GM04504 (cell line): Measurements from ENCODE around the gene RRBP1.

Experiments
- DNase-seq: peaks from one replicate; pipeline ENCODE4 v3.0.0-alpha.2; 2012; ENCODE audit warnings: low read depth

The RRBP1 gene

GRCh38 chr20:17609811-17610377, 72.1 kb downstream of the RRBP1 start:
- DNase-seq, result no peak

DNA sequence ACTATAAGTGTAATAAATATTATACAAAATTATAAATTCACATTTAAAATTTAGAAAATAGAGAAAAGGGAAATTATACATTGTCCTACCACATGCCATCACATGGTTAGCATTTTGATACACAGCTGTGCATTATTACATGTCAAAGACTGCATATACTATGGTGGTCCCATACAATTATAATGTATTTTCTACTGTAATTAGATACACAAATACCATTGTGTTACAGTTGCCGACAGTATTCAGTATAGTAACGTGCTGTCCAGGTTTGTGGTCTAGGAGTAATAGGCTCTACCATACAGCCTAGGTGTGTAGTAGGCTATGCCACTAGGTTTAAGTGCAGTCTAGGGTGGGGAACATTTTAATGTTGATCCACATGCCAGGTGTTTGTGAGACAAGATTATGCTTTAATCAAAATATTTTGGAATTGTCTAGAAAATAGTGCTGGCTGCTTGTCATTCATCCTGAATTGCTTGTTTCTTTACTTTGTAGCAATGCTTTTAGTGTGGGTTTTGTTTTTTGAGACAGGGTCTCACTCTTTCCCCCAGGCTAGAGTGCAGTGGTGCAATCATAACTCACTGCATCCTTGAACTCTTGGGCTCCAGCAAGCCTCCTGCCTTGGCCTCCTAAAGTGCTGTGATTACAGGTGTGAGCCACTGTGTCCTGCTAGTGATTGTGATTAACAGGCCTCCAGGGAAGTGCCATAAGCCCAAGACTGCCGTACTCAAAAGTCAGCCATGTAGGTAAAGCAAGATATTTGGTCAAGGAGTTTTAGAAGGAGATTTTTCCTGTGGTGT, 73.1 kb downstream of the RRBP1 start:
- DNase-seq, result no peak

DNA sequence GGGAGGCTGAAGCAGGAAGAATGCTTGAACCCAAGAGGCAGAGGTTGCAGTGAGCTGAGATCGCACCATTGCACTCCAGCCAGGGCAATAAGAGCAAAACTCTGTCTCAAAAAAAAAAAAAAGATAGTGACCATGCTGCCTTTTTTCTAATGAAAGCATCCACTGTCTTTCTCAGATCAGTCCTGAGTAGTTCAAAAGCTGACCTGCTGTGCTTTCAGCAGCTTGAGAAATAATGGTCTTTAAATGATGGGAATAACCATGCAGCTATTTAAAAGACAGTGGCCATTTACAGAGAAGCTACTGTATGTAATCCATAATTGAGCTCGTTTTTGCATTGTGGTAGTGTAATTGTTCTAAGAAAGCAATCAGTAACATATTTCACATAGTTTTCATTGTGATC, 76.0 kb downstream of the RRBP1 start:
- DNase-seq, result no peak

DNA sequence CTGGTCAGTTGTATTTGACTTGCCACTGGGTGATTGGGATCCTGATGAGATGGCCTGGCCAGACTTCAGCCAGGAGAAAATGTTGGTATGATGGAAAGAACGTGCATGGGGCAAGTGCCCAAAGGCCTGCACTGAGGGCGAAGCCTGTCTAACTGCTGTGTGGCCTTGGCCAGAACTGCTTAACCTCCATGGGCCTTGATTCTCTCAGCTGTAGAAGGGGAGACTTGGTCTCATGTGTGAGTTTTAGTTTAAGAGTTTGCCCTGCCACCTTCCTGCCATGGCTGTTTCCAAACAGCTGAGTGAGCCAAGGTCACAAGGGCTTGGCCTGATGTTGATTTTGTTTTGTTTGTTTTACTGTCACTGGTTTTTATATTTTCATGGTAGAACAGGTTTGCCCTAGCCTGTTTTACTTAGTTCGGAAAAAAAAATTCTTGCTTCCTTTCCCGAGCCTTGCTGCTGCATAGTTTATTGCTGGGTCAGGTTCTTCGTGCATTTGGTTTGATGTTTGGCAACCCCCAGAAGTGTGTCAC, 76.8 kb downstream of the RRBP1 start:
- no peak for DNase-seq

DNA sequence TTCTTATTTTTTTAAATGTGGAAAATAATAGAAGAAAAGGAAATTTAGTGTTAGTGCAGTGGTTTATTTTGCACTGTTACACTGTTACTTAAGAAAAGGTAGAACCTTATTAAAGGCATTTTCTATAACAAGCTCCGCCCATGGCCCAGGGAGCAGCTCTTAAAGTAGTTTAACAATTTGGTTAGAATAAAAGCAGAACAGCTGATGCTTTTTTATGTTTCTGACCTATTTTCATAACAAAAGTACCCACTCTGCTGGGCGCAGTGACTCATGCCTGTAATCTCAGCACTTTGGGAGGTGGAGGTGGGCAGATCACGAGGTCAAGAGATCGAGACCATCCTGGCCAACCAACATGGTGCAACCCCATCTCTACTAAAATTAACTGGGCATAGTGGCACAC, 79.5 kb downstream of the RRBP1 start:
- no peak for DNase-seq

- DNase-seq, result no peak
Observed at GRCh38 chr20:17601957-17602356, 80.1 kb downstream of the RRBP1 start.

- no peak for DNase-seq
Observed at GRCh38 chr20:17598013-17598550, 84.0 kb downstream of the RRBP1 start.

GRCh38 chr20:17595856-17596255, 86.2 kb downstream of the RRBP1 start:
- no peak for DNase-seq

DNA sequence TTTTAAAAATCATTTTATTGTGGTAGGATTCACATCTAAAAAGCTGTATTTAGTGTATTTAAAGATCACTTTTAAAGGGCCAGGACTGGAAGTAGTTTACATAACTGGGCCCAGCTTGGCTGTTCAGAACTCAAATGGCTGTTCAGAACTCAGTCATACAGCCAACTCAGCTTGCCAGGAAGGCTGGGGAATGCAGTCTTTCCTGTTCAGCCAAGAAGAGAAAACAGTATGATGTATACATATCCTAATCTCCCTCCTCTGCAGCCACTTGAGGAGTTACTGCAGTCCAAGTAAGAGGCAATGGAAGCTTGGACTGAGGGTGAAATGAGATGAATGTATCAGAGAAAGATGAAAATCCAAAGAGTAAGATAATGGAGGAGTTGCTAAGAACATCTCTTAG, 87.6 kb downstream of the RRBP1 start:
- no peak for DNase-seq

- no peak for DNase-seq
Observed at GRCh38 chr20:17593902-17594301, 88.1 kb downstream of the RRBP1 start.

GRCh38 chr20:17590245-17590644, 91.8 kb downstream of the RRBP1 start:
- no peak for DNase-seq

DNA sequence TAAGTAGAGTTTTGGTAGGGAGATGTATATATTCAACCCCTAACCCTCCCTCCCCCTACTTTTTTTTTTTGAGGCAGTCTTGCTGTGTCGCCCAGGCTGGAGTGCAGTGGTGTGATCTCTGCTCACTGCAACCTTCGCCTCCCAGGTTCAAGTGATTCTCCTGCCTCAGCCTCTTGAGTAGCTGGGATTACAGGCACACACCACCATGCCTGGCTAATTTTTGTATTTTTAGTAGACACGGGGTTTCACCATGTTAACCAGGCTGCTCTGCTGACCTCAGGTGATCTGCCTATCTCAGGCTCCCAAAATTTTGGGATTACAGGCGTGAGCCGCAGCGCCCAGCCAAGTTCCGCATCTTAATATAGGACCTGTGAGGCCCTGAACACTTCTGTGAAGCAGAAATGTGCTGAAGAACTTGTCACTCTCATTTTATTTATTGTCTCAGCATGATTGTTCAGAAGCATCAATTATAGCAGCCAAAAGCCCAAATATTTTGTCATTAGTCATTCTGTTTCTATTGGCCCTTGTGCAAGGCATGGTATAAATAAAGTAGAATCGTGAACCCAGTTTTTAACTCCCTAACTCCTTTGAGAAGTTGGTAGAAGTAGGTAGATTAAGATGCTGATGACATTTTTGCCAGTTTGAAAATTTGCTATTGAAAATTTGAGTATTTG, 92.7 kb downstream of the RRBP1 start:
- DNase-seq, result no peak

DNA sequence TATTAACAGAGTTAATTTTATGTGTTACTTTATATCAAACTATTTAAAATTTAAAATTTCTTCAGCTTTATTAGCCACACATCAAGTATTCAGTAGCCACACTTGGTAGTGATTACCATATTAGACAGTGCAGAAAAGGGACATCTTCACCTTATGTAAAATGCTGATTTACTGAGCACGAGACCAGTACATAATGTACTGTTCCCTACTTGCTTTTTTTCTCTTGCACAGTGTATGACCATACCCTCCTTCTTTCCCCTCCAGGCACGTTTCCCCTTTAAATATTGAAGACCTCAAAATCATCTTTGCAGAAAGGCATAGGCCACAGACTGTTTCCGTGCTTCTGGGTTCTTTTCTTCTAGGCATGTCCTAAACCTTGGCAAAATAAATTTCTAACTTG, 94.2 kb downstream of the RRBP1 start:
- DNase-seq, result no peak

DNA sequence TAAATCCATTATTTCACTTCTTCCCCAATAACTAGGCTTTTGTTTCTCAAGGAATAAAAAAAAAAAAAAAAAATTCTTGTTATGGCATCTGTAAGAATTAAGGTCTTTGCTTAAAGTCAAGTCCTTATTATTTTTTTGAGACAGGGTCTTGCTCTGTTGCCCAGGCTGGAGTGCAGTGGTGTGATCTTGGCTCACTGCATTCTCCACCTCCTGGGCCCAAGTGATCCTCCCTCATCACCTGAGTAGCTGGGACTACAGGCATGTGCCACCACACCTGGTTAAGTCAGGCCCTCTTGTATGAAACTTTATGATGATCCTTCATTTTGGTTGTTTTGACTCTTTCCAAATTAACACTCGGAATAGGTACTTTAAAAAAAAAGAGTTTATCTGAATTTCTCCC, 94.9 kb downstream of the RRBP1 start:
- DNase-seq, result no peak

DNA sequence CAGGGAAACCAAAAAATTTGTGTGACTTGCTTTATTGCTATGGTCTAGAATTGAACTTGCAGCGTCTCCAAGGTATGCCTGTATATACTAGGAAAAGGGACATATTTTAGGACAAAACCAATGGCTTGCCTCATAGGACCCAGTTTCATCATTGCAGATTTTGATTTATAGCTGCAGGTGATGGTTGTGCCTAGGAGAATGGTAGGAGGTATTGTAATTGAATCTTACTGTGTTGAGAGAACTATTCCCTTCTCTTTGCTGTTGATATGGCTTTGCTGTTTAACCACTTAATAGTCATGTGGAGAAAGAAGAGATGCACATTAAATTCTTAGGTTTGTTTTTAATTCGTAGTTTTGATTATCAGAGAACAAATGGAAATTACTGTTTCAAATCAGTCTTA, 95.8 kb downstream of the RRBP1 start:
- DNase-seq, result no peak

DNA sequence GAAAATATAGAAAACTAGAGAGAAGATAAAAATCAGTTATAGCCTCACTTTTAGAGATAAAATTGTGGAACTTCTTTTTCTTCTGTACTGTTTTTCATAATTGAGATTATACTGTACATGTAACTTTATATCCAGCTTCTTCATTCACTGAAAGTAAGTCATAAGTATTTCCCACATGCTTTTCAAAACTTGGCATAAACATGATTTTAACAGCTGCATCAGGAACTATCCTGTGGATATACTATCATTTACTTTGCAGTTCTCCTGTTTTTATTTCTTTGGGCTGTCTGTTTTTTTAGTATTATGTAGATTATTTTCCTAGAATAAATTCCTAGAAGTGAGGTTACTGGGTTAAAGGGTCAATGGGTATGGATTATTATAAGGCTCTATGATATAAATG, 97.4 kb downstream of the RRBP1 start:
- no peak for DNase-seq

- DNase-seq, result no peak
Observed at GRCh38 chr20:17583126-17583525, 98.9 kb downstream of the RRBP1 start.

DNA sequence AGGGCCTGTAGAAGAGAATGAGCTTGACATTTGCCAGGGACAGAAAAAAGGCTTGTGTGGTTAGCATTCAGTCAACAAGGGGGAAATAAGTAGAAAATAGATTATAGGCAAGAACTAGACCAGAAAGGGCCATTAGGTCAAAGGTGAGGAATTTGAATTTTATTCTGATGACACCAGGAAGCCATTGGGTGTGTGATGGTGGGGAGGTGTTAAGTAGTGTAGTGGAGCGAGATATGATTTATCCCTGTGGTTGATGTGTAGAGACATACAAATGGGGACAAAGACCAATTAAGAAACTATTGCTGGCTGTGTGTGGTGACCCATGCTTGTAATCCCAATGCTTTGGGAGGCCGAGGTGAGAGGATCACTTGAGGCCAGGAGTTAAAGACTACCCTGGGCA, 101.1 kb downstream of the RRBP1 start:
- DNase-seq, result no peak

GRCh38 chr20:17579369-17580039, 102.5 kb downstream of the RRBP1 start:
- no peak for DNase-seq

- DNase-seq, result no peak
Observed at GRCh38 chr20:17576215-17576614, 105.8 kb downstream of the RRBP1 start.

- no peak for DNase-seq
Observed at GRCh38 chr20:17573463-17573862, 108.6 kb downstream of the RRBP1 start.

GRCh38 chr20:17572034-17572638, 109.9 kb downstream of the RRBP1 start:
- DNase-seq, result no peak
